GM18907 (cell line): ENCODE measurements around the gene SFTA2.
"Not testable (repeated sequence)": the region's sequence is repeated elsewhere in the genome, so short reads cannot be mapped to it uniquely, and the experiment has no call there.

Source experiments
- ATAC-seq: cut with Tn5 transposase; IDR thresholded peaks from one replicate; pipeline ENCODE4 v1.9.1; 2021; ENCODE audit warnings: mild to moderate bottlenecking, moderate library complexity; ENCODE audit not compliant: unreplicated experiment

The SFTA2 gene

GRCh38 chr6:30914076-30914853 lies 17.7 kb downstream of the SFTA2 start, which contains the start of gene VARS2:
Gene VARS2 (plus strand): TSS chr6:30914238. CDS start chr6:30914837, 599 bp downstream.
- ATAC-seq: peak; percentile 70

- peak; percentile 22 for ATAC-seq
Observed at GRCh38 chr6:30913721-30914075, 18.3 kb downstream of the SFTA2 start.

DNA sequence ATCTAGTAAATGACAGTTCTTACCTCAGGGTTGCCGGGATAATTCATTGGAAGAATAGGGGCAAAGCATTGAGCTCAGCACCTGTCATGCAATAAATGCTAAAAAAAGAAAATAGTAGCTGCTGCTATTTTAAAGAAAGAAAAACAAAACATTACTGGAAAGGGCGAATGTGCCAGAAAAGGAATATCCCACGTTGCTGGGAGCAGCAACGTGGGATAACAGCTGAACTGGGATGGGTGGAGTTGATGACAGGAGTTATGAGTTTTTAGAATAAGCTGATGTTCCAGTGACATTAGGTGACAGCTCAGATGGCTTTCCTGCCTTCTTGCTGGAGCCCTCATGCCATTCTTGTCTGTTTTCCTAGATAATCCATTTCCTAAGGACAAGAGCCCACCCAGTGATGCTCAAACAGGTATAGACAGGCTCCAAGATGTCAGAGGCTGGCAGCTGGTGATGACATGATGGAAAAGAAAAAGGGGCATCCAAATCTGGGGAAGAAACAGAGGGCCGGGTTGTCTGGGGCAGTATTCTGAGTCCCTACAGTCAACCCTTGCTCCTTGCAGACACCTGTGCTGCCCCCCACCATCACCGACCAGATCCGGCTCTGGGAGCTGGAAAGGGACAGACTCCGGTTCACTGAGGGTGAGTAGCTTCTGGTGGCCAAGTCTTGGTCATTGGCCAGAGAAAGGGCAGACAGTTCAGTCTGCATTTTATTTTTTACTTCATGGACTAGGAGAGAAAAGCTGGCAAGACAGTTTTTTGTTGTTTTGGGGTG lies 19.0 kb downstream of the SFTA2 start:
- no peak for ATAC-seq

- not testable (repeated sequence) for ATAC-seq
Observed at GRCh38 chr6:30910473-30910872, 21.5 kb downstream of the SFTA2 start.

DNA sequence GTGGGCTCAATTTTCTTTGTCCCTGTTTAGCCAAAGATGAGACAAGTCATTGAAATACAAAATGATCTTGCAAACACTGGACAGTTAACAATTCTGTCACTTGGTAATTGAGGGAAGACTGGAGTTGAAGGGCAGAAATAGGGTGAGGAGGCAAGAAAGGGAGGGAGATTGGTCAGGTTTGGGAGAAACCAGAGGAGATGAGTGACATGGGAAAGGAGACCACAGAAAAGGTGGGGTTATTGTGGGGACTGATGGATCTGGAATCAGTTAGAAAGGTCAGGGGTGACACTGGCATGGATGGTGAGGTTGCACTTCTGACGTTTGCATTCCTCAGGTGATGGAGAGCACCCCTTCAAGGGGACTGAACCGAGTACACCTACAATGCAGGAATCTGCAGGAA lies 23.3 kb downstream of the SFTA2 start:
- no peak for ATAC-seq

- peak; percentile 91 for ATAC-seq
Observed at GRCh38 chr6:30907758-30908591, 24.0 kb downstream of the SFTA2 start, which contains the start of gene GTF2H4. Gene GTF2H4 (plus strand): TSS chr6:30908207.

GRCh38 chr6:30907290-30907757 lies 24.6 kb downstream of the SFTA2 start:
- not testable (repeated sequence) for ATAC-seq

GRCh38 chr6:30903236-30903635 lies 28.7 kb downstream of the SFTA2 start:
- ATAC-seq: no peak

- ATAC-seq: no peak
Observed at GRCh38 chr6:30902709-30903108, 29.3 kb downstream of the SFTA2 start.

DNA sequence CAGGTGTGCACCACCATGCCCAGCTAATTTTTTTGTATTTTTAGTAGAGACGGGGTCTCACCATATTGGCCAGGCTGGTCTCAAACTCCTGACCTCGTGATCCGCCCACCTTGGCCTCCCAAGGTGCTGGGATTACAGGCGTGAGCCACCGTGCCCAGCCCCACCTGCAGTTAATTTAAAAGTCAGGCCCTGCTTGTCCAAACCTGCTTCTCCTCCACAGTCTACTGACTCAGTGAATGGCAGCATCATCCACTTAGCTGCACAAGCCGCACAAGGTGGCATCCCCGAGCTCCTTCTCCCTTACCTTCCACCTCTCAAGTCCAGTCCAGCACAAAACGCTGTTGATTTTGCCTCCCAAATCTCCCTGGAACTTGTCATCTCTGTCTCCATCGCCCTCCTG lies 29.8 kb downstream of the SFTA2 start:
- not testable (repeated sequence) for ATAC-seq

DNA sequence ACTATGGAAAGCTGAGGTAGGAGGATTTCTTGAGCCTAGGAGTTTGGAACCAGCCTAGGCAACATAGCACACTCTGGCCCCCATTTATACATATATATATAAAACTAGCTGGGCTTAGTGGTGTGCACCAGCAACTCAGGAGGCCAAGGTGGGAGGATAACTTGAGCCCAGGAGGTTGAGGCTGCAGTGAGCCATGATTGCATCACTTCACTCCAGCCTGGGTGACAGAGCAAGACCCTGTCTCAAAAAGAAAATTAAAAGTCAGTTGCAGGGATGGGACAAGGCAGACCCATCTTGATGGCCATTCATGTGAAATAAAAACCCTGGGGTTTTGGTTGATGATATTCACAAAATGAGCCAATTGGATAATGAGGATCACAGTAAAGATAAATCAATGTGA lies 30.5 kb downstream of the SFTA2 start:
- no peak for ATAC-seq

GRCh38 chr6:30900863-30901417 lies 31.0 kb downstream of the SFTA2 start:
- no peak for ATAC-seq

- ATAC-seq: no peak
Observed at GRCh38 chr6:30898750-30899360, 33.1 kb downstream of the SFTA2 start.

DNA sequence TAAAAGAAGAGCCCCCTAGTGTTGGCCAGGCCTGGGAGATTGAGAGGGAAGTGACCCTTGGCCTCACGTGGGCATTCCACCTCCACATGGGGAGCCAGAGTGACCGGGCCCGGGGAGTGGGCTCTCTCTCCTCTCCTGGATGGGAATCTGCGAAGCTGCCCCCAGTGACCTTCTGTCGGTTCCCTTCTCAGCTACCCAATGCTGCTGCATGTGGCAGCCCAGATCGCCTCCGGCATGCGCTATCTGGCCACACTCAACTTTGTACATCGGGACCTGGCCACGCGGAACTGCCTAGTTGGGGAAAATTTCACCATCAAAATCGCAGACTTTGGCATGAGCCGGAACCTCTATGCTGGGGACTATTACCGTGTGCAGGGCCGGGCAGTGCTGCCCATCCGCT lies 34.1 kb downstream of the SFTA2 start:
- no peak for ATAC-seq

DNA sequence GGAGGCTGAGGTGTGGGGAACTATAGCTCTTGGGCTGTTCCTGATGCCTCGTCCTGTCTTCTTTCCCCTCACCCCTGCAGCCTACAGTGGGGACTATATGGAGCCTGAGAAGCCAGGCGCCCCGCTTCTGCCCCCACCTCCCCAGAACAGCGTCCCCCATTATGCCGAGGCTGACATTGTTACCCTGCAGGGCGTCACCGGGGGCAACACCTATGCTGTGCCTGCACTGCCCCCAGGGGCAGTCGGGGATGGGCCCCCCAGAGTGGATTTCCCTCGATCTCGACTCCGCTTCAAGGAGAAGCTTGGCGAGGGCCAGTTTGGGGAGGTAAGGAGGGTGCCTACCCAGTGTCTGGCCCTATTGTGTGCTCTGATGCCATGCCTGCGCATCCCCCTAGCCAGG lies 35.4 kb downstream of the SFTA2 start:
- no peak for ATAC-seq

DNA sequence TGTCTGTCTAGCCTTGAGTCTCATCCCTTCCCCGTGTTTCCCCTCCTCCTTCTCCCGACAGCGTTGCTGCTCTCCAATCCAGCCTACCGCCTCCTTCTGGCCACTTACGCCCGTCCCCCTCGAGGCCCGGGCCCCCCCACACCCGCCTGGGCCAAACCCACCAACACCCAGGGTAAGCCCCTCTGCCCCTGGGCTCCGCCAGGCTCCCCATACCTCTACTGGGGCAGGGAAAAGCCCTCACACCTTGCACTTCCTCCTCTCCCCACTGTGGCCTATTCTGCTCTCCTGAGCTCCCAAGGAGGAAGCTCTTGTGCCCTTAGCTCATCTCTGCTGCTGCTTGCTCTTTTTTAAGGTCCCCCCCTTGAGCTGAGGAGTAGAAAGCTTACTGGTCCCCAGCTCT lies 36.6 kb downstream of the SFTA2 start:
- ATAC-seq: no peak

DNA sequence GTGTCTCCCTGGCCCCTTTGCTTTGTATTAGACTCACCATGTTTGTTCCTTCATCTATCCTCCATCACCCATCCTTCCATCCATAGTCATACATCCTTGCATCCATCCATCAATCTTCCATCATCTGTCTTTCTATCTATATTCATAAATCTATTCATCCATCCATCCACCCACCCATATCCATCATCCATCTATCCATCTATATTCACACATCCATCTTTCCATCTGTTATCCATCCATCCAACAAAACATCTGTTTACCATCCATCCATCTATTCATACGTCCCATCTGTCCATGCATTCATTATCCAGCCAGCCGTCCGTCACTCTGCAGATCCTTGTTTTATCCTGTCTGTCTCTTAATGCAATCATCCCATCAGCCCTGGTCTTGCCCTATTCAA lies 37.0 kb downstream of the SFTA2 start:
- no peak for ATAC-seq

GRCh38 chr6:30894381-30894780 lies 37.6 kb downstream of the SFTA2 start:
- no peak for ATAC-seq

- ATAC-seq: no peak
Observed at GRCh38 chr6:30893666-30894065, 38.3 kb downstream of the SFTA2 start.

GRCh38 chr6:30893001-30893591 lies 38.9 kb downstream of the SFTA2 start:
- ATAC-seq: no peak
